TTC549 (cell line): Measurements from ENCODE around the gene PRKAR1B.
"Not testable (repeated sequence)": the region's sequence is repeated elsewhere in the genome, so short reads cannot be mapped to it uniquely, and the experiment has no call there.

Source experiments
- FAIRE-seq: peaks from 2 replicates; lab custom pipeline; 2012; peaks lifted over from hg19 to GRCh38; lab: Jason Lieb, UNC

Gene PRKAR1B

DNA sequence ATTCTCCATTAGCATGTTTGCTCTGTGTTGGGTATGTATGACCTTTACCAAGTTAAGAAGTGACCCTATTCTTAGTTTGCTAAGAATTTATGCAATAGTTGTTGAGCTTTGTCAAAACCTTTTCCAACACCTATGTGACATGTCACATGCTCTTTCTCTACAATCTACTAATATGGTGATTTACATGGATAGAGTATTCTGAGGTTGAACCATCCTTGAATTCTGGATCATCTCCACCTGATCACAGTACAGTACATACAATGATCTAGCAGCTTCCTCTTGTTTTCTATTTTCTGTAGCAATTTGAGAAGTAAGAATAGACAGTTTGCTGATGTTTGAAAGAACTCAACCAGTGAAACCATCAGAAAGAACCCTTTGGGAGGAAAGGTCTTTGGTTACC is 106.2 kb downstream of the PRKAR1B start:
- FAIRE-seq, result no peak

DNA sequence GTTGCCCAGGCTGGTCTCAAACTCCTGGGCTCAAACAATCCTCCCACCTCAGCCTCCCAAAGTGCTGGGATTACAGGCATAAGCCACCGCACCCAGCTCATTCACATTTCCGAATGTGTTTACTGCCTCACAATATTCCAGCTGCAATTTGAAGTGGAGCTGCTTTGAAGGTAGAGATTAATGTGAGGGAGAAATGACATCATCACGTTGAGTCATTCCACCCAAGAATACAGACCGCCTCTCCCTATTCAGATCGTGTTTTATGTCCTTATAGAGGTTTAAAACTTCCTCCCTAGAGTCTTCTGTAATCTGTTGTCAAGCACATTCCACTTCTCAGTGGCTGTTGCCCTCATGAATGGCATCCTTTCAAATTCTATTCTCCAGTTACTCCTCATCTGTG is 107.0 kb downstream of the PRKAR1B start:
- no peak for FAIRE-seq

GRCh38 chr7:619368-619840 is 107.7 kb downstream of the PRKAR1B start:
- no peak for FAIRE-seq

GRCh38 chr7:618539-619367 is 108.3 kb downstream of the PRKAR1B start:
- FAIRE-seq, result no peak

- FAIRE-seq, result no peak
These were observed 109.2 kb downstream of the PRKAR1B start for GRCh38 chr7:617614-618538.

DNA sequence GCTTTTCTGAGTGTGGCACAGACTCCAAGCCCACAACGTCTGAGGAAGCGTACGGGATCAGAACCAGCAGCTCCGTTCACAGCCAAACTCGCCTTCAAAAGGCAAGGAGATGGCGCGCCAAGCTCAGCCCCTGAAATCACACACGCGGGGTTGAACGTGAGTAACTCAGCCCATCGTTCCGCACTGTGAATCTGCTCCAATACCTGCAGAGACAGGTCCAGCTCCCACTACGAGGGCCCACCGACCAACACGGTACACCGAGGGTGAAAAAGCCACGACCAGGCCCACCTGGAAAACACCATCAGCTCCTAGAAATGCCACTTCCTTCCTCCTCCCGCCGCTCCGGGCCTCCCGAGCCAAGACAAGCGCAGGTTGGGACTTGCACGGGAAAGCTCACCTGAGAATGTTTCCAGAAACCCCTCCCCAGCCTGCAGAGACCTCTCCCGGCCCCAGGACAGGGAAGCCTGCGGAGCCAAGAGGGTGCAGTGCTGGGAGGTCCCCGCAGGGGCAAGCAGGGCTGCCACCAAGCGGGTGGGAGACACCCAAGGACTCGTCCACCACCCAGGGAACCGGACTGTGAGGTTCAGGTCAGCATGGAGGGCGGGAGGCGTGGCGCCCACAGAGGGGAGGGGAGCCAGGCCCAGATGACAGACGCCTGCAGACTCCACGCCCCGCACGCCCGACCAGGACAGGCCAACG is 113.5 kb downstream of the PRKAR1B start:
- no peak for FAIRE-seq

DNA sequence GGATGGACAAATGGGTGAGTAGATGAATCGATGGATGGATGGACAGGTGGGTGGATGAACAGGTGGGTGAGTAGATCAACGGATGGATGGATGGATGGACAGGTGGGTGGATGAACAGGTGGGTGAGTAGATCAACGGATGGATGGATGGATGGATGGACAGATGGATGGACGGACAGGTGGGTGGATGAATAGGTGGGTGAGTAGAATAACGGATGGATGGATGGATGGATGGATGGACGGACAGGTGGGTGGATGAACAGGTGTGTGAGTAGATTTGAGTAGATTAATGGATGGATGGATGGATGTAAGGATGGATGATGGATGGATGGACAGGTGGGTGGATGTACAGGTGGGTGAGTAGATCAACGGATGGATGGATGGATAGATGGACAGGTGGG is 115.2 kb downstream of the PRKAR1B start:
- not testable (repeated sequence) for FAIRE-seq

- FAIRE-seq, result no peak
These were observed 115.7 kb downstream of the PRKAR1B start for GRCh38 chr7:611281-611810.

GRCh38 chr7:610531-611280 is 116.4 kb downstream of the PRKAR1B start:
- FAIRE-seq, result no peak

GRCh38 chr7:610141-610530 is 116.9 kb downstream of the PRKAR1B start:
- no peak for FAIRE-seq

GRCh38 chr7:609365-609764 is 117.7 kb downstream of the PRKAR1B start:
- FAIRE-seq, result no peak

DNA sequence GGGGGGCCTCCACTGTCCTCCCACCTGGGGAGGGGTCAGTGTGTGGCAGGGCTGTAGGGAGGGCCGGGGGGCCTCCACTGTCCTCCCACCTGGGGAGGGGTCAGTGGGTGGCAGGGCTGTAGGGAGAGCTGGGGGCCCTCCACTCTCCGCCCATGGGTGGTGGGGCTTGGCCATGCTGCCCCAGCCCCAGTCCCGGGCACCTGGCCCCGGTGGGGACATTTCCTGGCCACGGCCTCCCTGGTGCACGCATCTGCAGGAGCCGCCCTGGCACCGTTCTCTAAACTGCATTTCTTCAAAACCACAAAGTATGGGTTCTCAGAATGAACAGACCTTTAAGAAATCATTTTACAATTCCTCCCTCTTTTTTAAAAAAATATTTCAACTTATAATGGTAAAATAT is 118.1 kb downstream of the PRKAR1B start:
- no peak for FAIRE-seq

GRCh38 chr7:608361-608760 is 118.7 kb downstream of the PRKAR1B start:
- no peak for FAIRE-seq

DNA sequence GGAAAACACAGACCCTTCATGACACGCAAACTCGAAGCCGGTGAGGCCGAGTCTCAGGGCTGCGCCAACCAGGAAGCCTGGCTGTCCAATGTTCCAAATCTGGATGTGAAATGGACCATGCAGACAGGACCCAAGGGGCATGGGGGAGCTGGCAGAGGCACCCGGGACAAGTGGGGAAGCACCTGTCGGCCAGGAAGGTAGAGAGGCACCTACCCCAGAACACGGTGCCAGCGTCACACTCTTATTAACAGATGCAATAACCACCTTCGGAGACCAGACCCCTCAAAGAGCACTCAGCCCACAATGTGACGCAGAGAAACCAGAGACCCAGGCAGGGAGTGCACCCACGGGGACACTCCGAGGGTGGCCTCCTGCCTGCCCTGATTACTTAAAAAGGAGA is 119.1 kb downstream of the PRKAR1B start:
- FAIRE-seq, result no peak

GRCh38 chr7:605661-606450 is 121.2 kb downstream of the PRKAR1B start:
- FAIRE-seq, result no peak

DNA sequence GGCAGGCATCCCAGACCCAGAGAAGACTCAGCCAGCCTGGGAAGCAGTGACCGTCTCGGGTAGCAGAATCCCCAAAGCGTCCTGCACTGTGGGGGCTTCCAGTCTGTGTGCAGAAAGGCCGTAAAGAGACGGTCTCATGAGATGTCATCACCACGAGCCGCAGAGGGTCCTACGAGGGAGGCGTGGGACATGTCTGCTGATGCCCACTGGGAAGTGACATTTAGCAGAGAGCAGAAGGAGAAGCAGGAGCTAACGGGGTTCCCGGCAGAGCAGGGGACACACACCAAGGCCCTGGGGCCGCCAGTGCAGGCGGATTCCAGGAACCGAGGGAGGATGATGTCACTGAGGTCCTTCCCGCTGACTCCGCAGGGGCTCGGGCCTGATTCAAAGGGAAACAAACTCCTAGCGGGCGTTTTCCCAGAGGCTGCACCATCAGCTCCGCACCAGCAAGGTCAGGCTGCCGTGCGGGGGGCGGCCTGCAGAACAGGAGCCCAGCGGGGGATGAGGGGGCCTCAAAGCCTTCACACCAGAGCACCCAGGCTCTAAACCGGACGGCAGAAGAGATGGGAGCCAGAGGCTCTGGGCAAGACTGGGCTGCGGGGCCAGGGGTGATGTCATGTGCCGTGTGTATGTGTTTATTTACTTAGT is 122.1 kb downstream of the PRKAR1B start:
- FAIRE-seq, result no peak

DNA sequence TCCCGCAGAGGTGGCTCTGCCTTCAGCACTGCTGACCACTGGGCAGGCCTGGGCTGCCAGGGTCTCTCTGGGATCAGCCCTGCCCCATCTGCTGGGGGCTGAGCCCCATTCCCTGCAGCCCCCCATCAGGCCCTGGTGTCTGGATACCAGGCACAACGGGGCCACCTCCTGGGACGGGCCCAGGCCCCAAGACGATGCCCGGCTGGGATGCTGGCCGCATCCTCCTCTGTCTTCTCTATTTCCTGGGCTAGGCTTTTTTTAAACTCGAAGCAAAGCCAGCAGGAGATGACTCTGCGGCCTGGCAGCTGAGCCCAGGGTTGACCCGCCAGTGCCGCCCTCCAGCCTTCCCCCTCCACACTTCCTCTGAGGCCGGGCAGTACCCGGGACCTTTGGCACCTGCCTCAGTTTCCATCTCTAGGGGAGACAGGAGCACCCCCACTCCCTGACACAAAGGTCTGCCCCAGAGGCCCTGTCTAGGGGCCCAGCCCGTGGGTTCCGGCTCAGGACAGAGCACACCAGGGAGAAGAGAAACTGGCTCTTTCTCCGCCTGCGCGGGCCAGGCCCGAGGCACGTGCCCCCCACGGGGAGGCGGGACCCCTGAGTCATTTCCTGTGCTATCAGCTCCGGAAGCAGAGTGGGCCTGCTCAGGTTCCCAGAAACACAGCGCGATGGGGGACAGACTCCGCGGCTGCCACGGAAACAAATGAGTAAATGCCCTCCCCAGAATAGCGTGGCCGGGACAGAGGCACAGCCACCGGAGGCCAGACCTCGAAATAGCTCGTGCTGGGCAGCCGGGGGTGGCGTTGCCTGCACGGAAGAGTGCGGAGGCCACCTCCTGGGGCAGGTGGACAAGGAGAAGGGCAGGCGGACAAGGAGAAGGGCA is 122.8 kb downstream of the PRKAR1B start:
- FAIRE-seq, result no peak

DNA sequence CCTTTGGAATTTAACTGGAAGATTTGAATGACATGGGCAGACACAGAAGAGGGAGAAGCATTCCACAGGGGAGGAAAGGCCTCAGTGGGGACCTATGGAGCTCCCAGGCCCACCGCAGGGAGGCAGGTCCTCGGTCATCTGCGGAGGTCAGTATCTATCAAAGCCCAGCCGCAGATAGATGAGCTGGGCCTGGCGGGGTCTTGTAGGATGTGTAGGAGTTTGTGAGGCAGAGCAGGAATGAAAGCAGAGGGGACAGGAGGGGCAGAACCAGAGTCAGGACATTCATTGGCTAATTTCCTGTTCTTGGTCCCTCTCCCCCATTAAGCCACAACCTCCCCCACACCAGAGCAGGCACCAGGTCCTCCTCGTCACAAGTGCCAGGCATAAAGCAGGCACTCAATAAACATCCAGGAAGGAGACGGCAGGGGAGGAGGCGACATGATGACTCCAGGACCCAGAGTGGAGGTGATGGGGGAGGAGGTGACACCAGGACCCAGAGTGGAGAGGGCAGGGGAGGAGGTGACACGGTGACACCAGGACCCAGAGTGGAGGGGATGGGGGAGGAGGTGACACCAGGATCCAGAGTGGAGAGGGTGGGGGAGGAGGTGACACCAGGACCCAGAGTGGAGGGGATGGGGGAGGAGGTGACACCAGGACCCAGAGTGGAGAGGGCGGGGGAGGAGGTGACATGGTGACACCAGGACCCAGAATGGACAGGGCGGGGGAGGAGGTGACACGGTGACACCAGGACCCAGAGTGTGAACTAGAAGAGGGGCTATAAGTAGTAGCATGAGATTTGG is 123.7 kb downstream of the PRKAR1B start:
- FAIRE-seq, result no peak
